ENCODE measurements around the gene BYSL.
"Not testable (repeated sequence)": the region's sequence is repeated elsewhere in the genome, so short reads cannot be mapped to it uniquely, and the experiment has no call there.

BYSL gene

GRCh38 chr6:41917528-41917927 is 3.8 kb upstream of the BYSL start:
- DNase-seq: no peak

- DNase-seq: no peak
These were observed 356 bp downstream of the BYSL start for GRCh38 chr6:41921712-41921998.

GRCh38 chr6:41922154-41922553 is 855 bp downstream of the BYSL start:
- DNase-seq: no peak

- no peak for DNase-seq
These were observed 6.0 kb downstream of the BYSL start for GRCh38 chr6:41927253-41927652.

- DNase-seq: no peak
These were observed 8.6 kb downstream of the BYSL start for GRCh38 chr6:41929924-41930323.

GRCh38 chr6:41931792-41932191 is 10.5 kb downstream of the BYSL start:
- DNase-seq: no peak

GRCh38 chr6:41932378-41932777 is 11.1 kb downstream of the BYSL start:
- DNase-seq: no peak

GRCh38 chr6:41934278-41935192 is 13.2 kb downstream of the BYSL start:
- no peak for DNase-seq

- no peak for DNase-seq
These were observed 13.9 kb downstream of the BYSL start for GRCh38 chr6:41935193-41935574.

- DNase-seq: no peak
These were observed 14.4 kb downstream of the BYSL start for GRCh38 chr6:41935685-41936072.

GRCh38 chr6:41936073-41936837 is 15.0 kb downstream of the BYSL start:
- DNase-seq: peak; percentile 52

- DNase-seq: no peak
These were observed 16.2 kb downstream of the BYSL start for GRCh38 chr6:41937472-41937860.

GRCh38 chr6:41937861-41938574 is 16.7 kb downstream of the BYSL start:
- no peak for DNase-seq

- DNase-seq: no peak
These were observed 17.4 kb downstream of the BYSL start for GRCh38 chr6:41938590-41939175.

- no peak for DNase-seq
These were observed 18.0 kb downstream of the BYSL start for GRCh38 chr6:41939176-41939847.

GRCh38 chr6:41939848-41940758 is 18.8 kb downstream of the BYSL start:
- no peak for DNase-seq

- no peak for DNase-seq
These were observed 19.5 kb downstream of the BYSL start for GRCh38 chr6:41940759-41941279.

GRCh38 chr6:41941280-41942066 is 20.2 kb downstream of the BYSL start, which contains the start of gene CCND3:
Gene CCND3 (minus strand): TSS chr6:41941808. CDS start chr6:41941649, 159 bp downstream.
- DNase-seq: peak; percentile 74

- DNase-seq: no peak
These were observed 21.0 kb downstream of the BYSL start for GRCh38 chr6:41942067-41942851.

- not testable (repeated sequence) for DNase-seq
These were observed 21.6 kb downstream of the BYSL start for GRCh38 chr6:41942882-41943281.

Data from activated T-cell treated with anti-CD3 and anti-CD28 coated beads for 4 hours (primary cell).